NCI-H2196 (cell line): Measurements from ENCODE around the gene RAE1.

Experiments
- DNase-seq: peaks from one replicate; lab custom pipeline; 2025; ENCODE audit not compliant: unreplicated experiment; lab: John Stamatoyannopoulos, UW

Gene RAE1

DNA sequence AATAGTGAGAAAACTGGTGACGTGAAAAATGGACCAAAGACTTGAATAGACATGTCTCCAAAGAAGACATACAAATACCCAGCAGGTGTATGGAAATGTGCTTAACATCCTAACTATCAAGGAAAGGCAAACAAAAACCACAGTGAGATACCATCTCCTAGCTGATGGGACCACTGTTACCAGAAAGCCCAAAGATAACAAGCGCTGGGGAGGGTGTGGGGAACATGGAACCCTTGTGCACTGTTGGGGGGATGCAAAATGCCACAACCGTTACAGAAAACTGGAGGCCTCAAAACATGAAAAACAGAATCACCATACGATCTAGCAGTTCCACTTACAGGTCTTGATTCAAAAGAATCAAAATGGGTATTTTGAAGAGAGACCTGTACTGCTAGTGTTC lies 20.3 kb downstream of the RAE1 start:
- DNase-seq = no peak

DNA sequence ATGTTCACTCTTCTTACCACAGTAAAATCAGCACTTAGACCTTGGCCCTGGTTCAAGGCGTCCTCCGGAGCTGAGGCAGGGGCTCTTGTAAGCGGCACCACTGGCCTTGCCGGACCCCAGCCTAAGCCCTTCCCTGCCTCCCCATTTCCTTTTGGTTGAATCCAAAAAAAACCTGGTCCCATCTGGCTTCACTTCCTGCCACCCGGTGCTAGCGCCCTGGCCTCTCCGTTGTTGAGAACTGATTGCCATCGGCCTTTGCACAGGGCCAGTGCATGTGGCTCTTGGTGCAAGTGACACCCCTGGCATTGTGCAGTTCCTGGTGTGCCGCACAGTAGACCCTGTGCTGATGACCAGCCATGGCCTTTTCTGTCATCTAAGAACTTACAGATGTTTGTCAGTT lies 21.1 kb downstream of the RAE1 start:
- no peak for DNase-seq

DNA sequence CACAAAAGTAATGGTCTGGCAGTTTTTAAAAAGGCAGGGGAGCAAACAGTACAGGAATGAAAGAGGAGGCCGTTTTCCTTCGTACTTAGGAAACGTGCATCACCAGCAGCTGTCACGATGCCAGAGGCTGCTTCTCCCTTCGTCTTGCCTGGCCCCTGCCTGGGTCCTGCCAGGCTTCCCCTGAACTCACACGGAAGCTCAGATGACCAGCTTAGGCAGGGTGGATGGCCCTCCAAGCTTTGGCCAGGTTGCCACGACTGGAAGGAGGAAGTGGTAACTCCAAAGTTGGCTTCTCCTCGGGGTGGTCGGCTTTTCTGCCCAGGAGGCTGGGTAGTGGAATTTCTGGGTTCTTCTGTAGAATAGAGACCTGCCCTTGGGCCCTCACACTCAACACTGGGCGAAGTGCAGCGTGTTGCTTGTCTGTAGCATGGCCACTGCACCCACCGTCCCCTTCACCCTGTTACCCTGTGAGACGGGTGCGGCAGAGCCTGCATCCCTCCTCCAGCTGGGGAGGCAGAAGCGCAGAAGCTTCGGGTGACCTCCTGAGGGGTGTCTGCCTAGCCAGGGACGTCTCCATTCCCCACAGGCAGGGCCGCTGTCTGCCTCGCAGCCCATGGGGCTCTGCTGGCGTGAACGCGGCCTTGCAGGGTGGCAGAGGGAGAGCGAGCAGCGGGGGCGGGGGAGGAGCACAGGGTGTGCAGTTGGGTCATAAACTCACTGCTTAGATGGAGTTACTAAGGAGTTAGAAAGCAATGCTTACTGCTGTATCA lies 21.7 kb downstream of the RAE1 start:
- DNase-seq = no peak

DNA sequence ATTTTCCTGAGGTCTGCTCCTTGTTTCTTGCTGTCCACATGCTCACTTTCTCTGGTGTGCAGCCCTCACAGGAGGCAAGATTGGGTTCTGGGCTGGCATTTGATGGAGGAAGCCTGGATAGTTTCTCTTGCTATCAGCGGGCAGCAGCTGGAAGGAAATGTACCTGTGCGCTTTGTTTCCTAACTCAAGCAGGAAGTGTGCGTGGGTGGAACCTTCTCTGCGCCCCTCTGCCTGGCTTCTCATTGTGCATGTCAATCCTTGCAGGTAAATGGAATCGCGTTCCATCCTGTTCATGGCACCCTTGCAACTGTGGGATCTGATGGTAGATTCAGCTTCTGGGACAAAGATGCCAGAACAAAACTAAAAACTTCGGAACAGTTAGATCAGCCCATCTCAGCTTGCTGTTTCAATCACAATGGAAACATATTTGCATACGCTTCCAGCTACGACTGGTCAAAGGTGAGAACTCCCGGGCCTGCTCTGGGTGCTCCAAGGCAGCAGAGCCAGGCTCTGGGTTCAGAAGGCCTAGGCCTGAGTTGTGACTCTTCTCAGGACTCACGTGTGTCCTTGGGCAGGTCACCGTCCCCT lies 23.4 kb downstream of the RAE1 start:
- DNase-seq = no peak

DNA sequence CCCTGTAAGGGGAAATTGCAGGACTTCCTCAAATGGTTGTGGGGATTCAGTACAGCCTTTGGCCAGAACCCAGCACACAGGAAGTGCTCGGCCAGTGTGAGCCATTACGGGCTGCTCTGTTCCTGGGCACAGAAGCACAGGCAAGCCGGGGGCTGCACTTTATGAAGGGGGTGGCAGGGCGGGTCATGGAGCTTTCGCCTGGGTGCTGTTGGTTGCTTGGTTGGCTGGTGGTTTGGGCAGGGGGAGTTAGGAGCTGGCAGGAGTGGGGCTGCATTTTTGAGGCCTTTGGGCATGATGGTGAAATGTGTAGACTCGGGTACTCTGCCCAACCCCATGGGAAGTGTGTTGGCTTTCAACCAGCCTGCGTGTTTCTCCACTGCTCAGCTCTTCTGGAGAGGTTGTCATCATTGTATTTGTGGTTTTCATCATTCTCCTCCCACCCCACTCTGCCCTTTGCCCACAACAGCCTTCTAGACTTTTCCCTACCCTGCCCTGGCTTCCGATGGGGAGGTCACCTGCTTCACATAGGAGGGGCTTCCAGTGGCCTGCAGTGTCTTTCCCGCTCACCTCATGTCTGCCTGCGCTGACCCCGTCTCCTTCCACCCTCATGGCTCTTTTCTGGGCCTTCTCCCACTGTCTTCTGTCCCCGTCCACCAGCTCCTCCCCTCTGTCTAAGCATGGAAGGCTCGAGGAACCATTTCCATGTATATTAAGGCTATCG lies 24.0 kb downstream of the RAE1 start:
- DNase-seq = no peak

DNA sequence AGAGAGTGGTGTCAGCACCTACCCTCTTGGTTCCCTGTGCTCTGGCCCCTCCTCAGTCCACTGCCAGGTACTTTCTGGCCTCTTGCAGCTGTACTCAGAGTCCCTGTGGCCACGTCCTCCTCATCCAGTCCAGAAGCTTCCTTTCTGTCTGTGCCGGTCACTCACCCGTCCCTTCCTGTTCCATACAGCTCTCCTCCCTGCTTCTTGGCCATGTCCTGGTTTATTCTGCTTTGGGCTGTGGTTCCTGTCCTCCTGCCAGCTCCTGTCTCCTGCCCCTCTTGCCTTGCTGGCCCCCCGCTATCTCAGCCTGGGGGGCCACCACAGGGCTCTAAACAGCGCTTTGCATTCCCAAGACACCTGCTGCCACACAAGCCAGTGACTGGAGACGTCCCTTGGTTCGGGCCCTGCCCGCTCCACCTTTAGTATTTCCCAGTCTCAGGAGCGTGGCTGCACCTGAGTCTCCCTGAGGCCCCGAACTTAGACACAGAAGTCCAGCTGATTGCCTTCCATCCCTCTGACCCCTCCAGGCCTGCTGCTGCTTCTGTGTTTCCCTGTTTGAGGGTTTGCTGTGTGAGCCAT lies 24.7 kb downstream of the RAE1 start:
- no peak for DNase-seq

DNA sequence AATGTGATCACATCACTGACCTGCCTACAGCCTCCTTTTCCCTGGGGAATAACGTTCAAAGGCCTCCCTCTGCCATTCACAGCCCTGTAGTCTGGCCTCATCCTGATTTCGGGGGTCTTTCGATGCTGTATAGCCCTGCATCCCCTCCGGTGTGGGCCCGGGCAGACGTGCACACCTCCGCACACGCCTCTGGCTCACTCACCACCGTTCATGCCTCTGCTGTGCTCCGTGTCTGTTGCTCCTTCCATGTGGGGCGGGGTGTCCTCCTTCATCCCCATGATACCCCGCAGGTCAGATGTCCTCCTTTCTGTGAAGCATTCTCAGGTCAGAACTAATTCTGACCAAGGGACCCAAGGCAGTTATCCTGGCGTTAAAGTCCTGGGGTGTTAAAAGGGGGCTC lies 26.3 kb downstream of the RAE1 start:
- DNase-seq = no peak

DNA sequence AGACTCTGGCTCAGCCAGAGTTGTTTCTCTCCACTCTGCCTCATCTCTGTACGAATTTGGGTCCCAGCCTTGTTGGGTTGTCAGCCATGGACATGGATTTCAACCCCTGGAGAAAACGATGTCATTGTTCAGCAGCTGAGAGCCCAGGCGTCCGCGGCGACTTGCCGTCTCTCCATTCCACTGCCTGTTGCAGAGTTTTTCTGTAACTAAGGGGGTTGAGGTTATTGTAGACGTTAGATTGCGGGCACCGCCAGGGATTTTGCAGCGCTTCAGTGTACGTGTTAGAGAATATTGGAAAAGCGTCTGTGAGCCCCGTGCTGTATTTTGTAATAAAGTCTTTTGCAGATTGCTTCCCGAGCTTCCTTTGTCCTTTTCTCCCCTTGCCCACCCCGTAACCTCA lies 27.1 kb downstream of the RAE1 start:
- DNase-seq = no peak

DNA sequence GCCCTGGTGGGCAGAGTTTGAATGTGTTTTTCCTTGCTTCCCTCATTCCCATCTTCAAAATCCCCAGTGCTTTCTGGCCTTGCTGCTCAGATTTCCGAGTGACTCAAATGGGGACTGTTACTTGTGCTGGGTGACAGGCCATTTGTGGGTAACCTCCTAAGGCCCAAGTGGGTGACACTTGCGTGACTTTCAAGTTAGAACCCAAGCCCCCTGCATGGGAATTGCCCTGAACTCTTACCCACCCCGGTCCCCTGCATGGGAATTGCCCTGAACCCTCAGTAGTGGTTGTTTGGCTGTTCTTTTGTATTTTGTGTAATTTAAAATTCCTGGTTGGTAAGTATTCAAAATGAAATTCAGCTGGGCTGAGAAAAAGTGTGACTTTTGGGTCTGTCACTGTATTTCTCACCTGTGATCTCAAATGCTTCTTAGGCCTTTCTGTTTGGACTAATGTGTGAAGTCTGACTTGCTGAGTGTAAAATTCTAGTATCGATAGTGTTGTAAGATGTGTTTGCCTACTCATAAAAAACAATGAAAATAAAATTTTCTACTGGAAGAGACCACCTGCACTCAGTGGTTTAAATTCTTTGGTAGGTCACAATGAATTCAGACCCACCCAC lies 27.7 kb downstream of the RAE1 start:
- DNase-seq = no peak

DNA sequence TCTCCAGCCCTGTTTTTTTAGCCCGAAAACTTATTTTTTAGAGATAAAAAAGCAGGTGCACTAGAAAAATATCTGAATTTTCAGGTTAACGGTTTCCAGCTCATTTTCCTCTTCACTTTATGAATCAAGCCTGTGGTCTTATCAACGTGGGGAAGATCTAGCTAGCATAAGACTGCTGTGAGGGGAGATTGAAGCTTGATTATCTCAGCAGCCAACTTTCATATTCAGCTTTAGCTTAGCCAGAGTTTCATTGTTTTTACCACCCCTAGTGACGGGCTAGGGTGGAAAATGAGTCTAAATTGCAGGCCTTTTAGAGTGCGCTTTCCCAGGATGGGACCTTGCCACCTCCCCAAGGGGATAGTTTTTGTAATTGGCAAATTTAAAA lies 28.2 kb downstream of the RAE1 start:
- no peak for DNase-seq

DNA sequence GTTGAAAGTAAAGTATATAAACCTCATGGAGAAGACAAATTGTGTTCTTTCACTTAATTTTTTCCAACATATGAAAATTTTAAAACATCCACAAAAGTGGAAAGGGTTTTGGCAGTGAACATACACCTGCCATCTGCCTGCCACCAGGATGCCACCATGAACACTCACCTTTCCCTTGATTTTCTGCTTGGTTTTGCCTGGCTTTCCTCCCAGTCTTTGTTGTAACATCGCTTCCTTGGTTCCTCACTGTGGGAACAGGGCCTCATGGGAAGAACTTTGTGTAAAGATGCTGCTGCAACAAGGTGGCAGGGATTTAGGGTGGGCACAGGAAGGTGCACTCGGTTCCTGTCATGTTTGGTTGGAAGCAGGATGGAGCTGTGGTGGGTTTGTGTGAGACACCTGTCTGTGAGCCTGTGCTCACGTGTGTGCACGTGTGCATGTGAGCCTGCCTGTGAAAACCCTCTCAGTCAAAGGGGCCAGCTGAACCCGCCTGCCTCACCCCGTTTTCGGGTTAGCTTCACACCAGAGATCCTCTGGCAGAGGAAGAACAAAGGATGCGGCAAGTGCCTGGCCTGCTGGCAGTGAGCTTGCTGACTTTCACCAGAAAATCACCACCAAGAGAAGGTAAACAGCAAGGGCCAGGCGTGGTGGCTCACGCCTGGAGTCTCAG lies 29.2 kb downstream of the RAE1 start:
- DNase-seq = no peak

DNA sequence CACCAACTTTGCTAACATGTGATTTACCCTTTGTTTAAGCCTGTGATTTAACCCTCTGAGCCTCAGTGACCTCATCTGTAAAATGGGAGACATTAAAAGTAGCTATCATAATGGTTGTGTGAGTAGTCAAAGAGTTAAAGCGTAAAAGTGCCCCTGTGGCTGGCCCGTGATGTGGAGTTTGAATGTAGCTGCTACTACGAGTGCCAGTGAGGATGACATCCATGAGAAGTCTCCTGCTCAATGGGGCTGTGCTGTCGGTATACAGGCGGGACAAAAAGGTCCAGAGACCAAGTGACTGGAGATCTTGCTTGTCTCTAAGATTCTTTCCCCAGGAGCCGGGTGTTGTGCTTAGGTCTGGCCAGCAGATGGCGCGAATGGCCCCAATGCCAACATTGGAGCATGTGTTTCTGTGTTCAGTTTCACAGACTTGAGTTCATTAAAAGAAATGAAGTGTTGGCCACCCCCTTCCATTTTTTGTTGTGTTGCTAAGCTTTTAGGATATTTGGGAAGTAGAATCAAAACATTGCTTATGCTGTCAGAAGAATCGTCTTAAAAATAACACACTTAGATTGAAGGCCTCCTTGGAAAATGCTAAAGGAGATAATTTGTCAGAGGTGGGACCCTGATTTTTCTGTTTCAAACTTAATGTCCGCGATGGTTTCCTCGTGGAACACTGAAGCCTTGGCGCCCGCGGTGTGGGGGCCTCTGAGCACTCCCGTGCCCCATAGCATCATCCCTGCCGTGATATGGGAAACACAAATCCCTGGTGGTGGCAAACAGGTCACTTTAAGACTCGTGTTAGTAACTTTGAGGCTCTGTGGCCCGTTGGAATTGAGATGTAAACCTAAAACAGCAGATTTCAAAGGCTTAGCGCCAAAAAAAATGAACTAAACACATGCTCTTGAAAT lies 30.8 kb downstream of the RAE1 start:
- DNase-seq = peak; percentile 82

DNA sequence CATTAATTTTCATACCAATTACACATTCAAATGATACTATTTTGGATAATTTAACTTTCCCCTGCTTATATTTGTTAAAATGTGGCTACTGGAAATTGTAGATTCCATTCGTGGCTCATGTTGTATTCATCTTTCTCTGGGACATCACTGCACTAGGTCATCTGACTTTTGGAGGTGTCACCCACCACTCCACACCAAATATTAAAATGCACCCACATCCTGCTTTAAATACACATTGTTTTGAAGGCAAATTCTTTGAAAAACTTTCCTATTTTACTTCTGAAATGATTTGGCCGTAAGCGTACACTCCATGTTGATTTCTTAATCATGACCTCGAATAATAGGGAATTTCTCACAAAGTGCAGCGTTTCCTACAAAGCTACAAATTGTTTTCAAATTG lies 31.5 kb downstream of the RAE1 start:
- no peak for DNase-seq

DNA sequence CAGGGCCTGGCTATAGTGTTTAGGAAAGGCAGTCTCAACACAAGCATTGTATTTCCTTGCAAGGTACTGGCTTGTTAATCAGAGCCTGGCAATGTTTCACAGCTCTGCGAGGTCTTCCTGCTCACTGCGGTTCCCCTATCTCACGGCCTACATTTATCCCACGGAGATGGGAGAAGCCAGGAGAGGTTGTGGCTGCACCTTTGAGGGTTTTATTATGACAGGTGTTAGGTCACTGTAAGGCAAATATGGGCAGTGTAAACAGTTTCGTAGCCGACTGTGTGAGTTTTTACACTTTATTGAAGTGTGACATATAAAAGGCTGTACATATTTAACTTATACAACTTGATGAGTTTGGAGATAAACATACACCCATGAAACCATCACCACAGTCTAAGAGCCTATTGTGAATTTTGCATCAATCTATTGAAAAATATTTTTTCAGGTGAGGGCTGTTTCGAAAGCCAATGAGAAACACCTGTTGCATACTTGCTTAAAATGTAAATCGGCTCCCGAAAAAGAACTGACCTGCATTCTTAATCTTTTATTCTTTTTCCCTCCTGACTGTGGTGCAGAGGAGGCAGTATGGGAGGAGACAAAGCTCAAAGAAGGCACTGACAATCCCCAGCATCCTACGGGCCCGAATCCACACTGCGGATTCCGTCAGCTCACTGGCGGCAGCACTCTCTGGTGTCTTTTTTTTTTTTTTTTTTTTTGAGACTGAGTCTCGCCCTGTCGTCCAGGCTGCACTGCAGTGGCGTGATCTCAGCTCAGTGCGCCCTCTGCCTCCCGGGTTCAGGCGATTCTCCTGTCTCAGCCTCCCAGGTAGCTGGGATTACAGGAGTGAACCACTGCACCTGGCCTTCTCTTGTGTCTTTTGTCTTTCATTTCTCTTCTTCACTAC lies 32.6 kb downstream of the RAE1 start:
- DNase-seq = no peak

DNA sequence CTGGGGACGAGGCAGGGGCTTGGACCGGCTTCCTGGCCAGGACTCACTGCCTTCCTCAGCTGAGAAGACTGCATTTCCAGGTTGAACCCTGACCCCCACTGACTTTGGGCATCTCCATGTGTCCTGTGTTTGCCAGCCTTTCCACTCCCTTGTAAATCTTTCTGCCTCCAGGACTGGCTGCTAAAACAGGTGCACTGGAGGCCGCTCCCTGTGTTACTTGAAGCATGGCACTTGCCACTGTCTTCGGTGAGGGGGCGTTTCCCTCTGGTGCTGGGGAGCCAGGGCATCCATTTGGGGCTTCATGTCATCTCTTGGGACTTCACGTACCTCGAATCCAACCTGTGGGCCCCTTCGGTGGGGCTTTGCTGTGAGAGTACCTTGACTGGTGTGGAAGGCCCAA lies 33.4 kb downstream of the RAE1 start:
- DNase-seq = no peak

DNA sequence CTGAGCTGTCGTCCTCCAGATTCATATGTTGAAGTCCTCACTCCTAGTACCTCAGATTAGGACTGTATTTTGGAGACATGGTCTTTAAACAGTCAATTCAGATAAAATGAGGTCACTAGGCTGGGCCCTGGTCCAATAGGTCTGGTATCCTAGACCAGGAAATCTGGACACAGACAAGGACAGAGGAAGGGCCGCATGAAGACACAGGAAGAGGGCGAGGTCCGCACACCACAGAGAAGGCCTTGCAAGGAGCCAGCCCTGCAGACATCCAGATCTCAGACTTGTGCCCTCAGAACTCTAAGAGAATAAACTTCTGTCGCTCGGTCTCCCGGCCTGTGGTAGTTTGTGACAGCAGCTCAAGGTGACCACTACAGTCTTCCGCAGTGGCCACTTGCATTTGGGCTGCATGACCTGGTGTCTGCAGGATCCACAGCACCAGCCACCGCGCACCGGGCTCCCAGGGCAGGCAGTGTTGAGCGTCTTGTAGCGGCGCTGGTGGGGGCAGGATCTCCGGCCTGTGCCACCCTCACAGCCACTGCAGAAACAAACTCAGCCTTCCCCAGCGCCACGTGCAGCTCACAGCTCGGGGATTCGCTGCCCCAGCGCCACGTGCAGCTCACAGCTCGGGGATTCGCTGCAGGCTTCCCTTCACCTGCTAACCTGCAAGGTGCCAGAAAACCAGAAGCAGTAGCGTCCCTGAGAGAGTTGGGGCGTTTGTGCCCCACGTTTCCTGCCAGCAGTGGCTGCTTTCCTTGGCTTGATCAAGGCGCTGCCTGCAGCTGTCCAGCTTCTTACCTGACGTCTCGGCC lies 34.1 kb downstream of the RAE1 start:
- no peak for DNase-seq

DNA sequence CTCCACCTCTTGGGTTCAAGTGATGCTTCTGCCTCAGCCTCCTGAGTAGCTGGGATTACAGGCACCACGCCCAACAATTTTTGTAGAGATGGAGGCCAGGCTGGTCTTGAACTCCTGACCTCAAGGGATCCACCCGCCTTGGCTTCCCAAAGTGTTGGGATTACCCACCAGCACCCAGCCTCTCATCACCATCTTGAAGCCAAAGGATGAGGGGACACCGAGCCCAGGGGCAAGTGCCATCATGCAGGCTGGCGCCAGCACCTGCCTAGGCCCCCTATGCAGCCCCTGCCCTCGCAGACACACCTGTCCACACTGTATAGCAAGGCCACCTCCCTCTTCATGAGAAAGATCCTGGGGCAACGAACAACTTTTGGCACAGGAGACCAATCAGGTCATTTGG lies 34.9 kb downstream of the RAE1 start:
- DNase-seq = no peak

DNA sequence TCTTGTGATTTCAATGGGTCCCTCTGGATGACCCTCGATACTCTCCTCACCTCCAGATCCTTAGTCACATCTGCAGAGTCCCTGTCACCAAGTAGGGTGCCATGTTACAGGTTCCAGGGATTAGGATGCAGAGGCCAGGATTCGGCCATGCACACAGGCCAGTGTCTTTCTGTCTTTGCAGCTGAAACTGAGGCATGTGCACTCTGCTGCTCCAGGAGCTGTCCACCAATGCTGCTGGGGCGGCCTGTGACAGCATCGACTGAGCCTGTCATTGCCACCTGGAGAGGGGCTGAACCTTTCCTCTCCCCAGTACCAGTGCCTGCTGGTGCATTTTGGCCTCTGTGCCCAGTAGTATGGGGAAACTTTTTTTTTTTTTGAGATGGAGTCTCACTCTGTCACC lies 35.7 kb downstream of the RAE1 start:
- no peak for DNase-seq
